GM18951 (cell line): ENCODE measurements around the gene ITPR1.

Experiments
- POLR2A ChIP-seq: IDR thresholded peaks from 4 replicates; pipeline ENCODE4 v1.6.1; 2011; ENCODE audit warnings: mild to moderate bottlenecking; ENCODE audit not compliant: insufficient read length, insufficient read depth; ENCODE audit errors: extremely low read depth
- in situ Hi-C: fragments of 300-500 bp; cut with MboI; formaldehyde crosslinking; loops from one replicate; pipeline ENCODE4 v1.12.0; 2022; ENCODE audit warnings: low sequenced_read_pairs, mixed read lengths, inconsistent platforms; ENCODE audit not compliant: unreplicated experiment

The ITPR1 gene

GRCh38 chr3:4778740-4779139 is 285.6 kb downstream of the ITPR1 start:
- in situ Hi-C loops: no loop called here

DNA sequence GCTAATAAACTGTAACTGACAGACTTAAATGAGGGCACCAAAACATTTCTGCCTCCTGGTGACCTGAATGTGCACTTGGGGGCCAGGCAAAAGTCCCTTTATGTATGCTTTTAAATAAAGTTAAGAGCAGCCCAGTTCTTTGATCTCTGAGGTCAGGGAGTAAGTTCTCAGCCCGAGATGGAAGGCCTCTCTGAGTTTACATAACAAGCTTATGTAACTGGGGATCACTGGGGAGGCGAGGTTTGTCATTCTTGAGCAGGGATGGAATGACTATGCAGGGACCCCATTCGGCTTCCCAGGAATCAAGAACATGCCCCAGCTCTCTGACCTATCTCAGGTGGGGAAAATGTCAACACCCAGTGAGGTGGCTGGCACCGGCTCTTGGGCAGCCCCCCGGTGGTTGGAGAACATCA is 287.4 kb downstream of the ITPR1 start:
- TF ChIP-seq POLR2A: no peak
- in situ Hi-C loops: no loop called here

More at GRCh38 chr3:4778740-4779139, 285.6 kb downstream of the ITPR1 start:
- TF ChIP-seq POLR2A: no peak

- TF ChIP-seq POLR2A: no peak
- in situ Hi-C loops: no loop called here
Measured at GRCh38 chr3:4782095-4782494, 288.9 kb downstream of the ITPR1 start.

DNA sequence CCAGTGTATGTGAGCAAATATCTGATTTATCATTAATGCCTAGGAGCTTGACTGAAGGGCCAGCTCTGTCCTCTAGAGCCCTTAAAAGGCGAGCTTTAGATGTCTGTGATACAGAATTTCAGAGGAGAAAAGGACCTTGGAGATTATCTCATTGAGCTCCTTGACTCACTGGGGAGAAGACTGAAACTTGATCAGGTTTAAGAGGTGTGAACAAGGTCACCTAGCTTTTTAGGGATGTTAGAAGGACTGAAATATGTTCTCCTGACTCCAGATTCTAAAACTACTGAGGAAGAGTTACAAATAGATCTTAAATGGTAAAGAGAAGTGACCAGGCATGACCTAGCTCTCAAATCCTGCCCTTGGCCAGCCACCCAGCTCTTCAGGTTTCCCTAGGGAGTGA is 292.4 kb downstream of the ITPR1 start:
- in situ Hi-C loops: no loop called here
- TF ChIP-seq POLR2A: no peak

- no peak for TF ChIP-seq POLR2A
- in situ Hi-C loops: no loop called here
Measured at GRCh38 chr3:4786431-4786830, 293.3 kb downstream of the ITPR1 start.

DNA sequence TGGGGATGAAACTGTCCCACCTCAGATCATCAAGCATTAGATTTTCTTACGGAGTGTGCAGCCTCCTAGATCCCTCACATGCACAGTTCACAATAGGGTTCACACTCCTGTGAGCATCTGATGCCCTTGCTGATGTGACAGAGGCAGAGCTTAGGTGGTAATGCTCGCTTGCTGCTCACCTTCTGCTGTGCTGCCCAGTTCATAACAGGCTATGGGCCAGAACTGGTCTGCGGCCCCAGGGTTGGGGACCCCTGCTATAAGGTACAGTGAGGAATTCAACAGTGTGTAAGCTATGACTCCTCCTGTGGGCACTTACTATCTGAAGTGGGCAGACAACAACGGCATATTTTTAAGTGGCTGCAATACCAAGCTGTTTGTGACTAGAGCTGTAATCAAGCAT is 298.2 kb downstream of the ITPR1 start:
- no peak for TF ChIP-seq POLR2A
- in situ Hi-C loops: no loop called here

- in situ Hi-C loops: no loop called here
- no peak for TF ChIP-seq POLR2A
Measured at GRCh38 chr3:4793311-4793710, 300.2 kb downstream of the ITPR1 start.

DNA sequence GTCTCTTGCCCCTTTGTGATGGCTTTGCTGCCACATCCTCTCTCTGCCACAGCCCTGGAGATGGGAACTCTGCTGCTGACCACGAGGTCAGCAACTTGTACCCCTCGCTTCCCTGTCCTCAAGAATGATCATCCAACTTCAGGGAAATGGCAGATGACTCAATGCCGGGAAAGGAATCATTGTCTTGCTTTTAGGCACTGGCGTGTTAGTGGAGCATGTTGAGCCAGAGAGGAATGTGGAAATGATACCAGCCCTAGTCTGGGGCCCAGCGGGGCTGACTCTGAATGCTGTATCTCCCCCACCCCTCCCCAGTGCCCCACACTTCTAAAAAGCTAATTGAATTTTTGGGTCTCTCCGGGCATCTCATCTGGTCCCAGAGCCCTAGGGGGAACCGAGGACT is 301.2 kb downstream of the ITPR1 start:
- no peak for TF ChIP-seq POLR2A
- in situ Hi-C loops: no loop called here

DNA sequence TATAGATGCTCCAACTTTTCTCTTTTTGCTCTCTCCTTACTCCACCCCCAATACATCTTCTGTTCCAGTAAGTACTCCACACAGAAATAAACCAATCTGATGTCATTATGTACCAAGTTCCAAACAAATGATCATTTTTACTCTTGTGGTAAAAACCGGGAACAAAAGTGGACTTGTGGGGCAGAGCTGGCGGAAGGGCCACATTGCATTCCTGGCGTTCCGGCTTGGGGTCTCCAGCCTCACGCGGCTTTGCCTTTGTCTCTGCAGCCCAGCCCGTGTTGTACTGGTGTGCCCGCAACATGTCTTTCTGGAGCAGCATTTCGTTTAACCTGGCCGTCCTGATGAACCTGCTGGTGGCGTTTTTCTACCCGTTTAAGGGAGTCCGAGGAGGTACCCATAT is 301.6 kb downstream of the ITPR1 start:
- in situ Hi-C loops: no loop called here
- no peak for TF ChIP-seq POLR2A

DNA sequence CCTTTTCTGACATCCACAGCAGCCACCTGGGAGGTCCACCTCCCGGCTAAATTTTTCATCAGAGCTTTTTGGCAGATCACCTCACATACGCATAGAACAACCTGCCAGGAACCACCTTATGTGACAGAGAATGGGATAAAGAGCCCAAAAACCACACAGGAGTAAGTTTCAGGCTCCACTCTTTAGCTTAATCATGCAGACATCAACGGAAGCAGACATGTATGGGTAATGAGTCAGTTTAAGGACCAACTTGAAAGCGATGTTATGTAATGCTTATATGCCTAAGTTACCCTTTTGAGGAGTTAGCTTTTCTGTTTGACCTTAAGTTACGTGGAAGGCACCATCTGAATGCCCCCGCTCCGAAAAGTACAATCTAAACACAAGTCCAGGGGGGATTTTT is 302.8 kb downstream of the ITPR1 start:
- in situ Hi-C loops: no loop called here
- TF ChIP-seq POLR2A: no peak

- in situ Hi-C loops: no loop called here
- no peak for TF ChIP-seq POLR2A
Measured at GRCh38 chr3:4797201-4797705, 304.1 kb downstream of the ITPR1 start.

- in situ Hi-C loops: no loop called here
- TF ChIP-seq POLR2A: no peak
Measured at GRCh38 chr3:4799266-4800256, 306.4 kb downstream of the ITPR1 start.

DNA sequence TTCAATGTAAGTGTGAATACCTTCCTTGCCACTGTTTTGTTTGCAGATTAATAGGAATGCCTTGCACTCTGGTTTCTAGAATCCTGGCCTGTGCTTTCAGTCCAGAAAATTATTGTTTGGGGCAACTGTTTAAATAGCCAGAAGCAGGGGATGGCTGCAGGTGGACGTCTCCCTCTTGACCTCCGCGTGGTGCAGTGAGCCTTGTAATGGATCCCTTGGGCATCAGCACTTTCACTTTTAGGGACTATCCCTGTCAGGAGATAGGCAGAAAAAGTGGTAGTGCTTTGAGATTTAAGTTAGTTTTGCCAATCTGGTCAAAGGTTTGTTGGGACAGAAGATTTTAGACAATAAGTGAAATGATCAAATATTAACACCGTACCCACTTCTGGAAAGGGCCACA is 307.4 kb downstream of the ITPR1 start:
- no peak for TF ChIP-seq POLR2A
- in situ Hi-C loops: no loop called here

GRCh38 chr3:4801892-4802291 is 308.7 kb downstream of the ITPR1 start:
- no peak for TF ChIP-seq POLR2A
- in situ Hi-C loops: no loop called here
